H1 (cell line): ENCODE measurements around the gene FNDC1. TPM values are rescaled to one million over a fixed set of nuclear protein-coding genes. Genes with fewer than 3 reads are reported as not detected.

Experiments
- CTCF ChIA-PET: fragments of 300-600 bp; sonication (Branson Sonifier 250); formaldehyde crosslinking; loops from one replicate; lab custom pipeline; 2021; ENCODE audit not compliant: partially characterized antibody; lab: Charles Lee
- POLR2A ChIA-PET: fragments of 300-600 bp; sonication (Branson Sonifier 250); formaldehyde crosslinking; loops from one replicate; lab custom pipeline; 2021; ENCODE audit warnings: inconsistent platforms; ENCODE audit not compliant: partially characterized antibody; lab: Charles Lee
- DNase-seq, 2 experiments: peaks; one replicate each; pipeline versions ENCODE4 v3.0.0 to v3.0.0-alpha.2; 2010 to 2022; ENCODE audit warnings: low spot score in 2 of 2, low read depth in 1 of 2, mixed read lengths in 1 of 2
- FAIRE-seq: peaks from 2 replicates; lab custom pipeline; 2011; peaks lifted over from hg19 to GRCh38; lab: Jason Lieb, UNC
- H2AFZ ChIP-seq: 2 replicates; pipeline ENCODE4 v1.8.1; 2012; ENCODE audit warnings: low read length, inconsistent platforms
- H2AK5ac ChIP-seq: 2 replicates; pipeline ENCODE4 v1.6.1; 2013; ENCODE audit warnings: low read depth, low read length
- H2BK120ac ChIP-seq: replicated peaks from 2 replicates; pipeline ENCODE3; 2013; ENCODE audit warnings: low read depth, low read length, inconsistent platforms
- H2BK12ac ChIP-seq: 2 replicates; pipeline ENCODE4 v1.6.1; 2013; ENCODE audit warnings: low read depth, low read length
- H2BK15ac ChIP-seq: 2 replicates; pipeline ENCODE4 v1.6.1; 2013; ENCODE audit warnings: low read length
- H2BK20ac ChIP-seq: 2 replicates; pipeline ENCODE4 v1.6.1; 2013; ENCODE audit warnings: low read length
- H2BK5ac ChIP-seq: 2 replicates; pipeline ENCODE4 v1.6.1; 2013; ENCODE audit warnings: low read depth, low read length
- H3K14ac ChIP-seq: 2 replicates; pipeline ENCODE4 v1.6.1; 2013; ENCODE audit warnings: inconsistent platforms; ENCODE audit not compliant: insufficient read length
- H3K18ac ChIP-seq: 2 replicates; pipeline ENCODE4 v1.6.1; 2013; ENCODE audit warnings: low read length; ENCODE audit errors: extremely low read depth
- H3K23ac ChIP-seq: 2 replicates; pipeline ENCODE4 v1.6.1; 2013; ENCODE audit warnings: inconsistent platforms; ENCODE audit not compliant: insufficient read length
- H3K23me2 ChIP-seq: 2 replicates; pipeline ENCODE4 v1.6.1; 2013; ENCODE audit warnings: low read depth, low read length
- H3K27ac ChIP-seq: 2 replicates; pipeline ENCODE4 v1.6.1; 2011; ENCODE audit warnings: low read depth, low read length, inconsistent platforms
- H3K27me3 ChIP-seq, 4 experiments: replicated peaks in 1 of 4; 1 replicate in 1 of 4; 2 replicates in 3 of 4; pipeline versions ENCODE4 v1.6.1 to v1.8.1; 2011 to 2013; ENCODE audit warnings: low read length in 3 of 4, mild to moderate bottlenecking in 3 of 4, inconsistent platforms in 2 of 4, mixed read lengths in 2 of 4, moderate library complexity in 1 of 4; ENCODE audit not compliant: control insufficient read depth in 3 of 4, insufficient read depth in 3 of 4; ENCODE audit errors: extremely low read depth in 1 of 4
- H3K36me3 ChIP-seq, 4 experiments: 2 replicates each; pipeline versions ENCODE4 v1.6.1 to v1.8.1; 2011 to 2013; ENCODE audit warnings: mild to moderate bottlenecking in 4 of 4, low read length in 3 of 4, moderate library complexity in 2 of 4, control low read depth in 1 of 4, inconsistent platforms in 1 of 4; ENCODE audit not compliant: insufficient read depth in 4 of 4, control insufficient read depth in 2 of 4
- H3K4ac ChIP-seq: replicated peaks from 2 replicates; pipeline ENCODE3; 2013; ENCODE audit warnings: low read length, low read depth, mixed read lengths, inconsistent platforms; ENCODE audit not compliant: insufficient read length
- H3K4me1 ChIP-seq, 4 experiments: replicated peaks in 1 of 4; 1 replicate in 1 of 4; 2 replicates in 3 of 4; pipeline versions ENCODE4 v1.6.1 to v1.8.1; 2011 to 2013; ENCODE audit warnings: low read length in 3 of 4, inconsistent platforms in 2 of 4, mixed read lengths in 1 of 4; ENCODE audit not compliant: insufficient read depth in 4 of 4, control insufficient read depth in 3 of 4
- H3K4me2 ChIP-seq, 2 experiments: 2 replicates each; pipeline versions ENCODE4 v1.6.1 to v1.8.1; 2011 to 2013; ENCODE audit warnings: low read depth in 2 of 2, low read length in 2 of 2, control low read depth in 1 of 2, inconsistent platforms in 1 of 2, mild to moderate bottlenecking in 1 of 2; ENCODE audit not compliant: insufficient read depth in 1 of 2
- H3K4me3 ChIP-seq, 4 experiments: fragments of 200-600, 300-600 bp in 1 of 4; sonication (generic), shearing (Covaris generic), sonication (Bioruptor Twin) in 1 of 4; 2 replicates each; pipeline versions ENCODE4 v1.5.1 to v1.8.1; 2011 to 2016; ENCODE audit warnings: low read length in 4 of 4, low read depth in 3 of 4, control low read depth in 2 of 4, inconsistent platforms in 2 of 4, mild to moderate bottlenecking in 2 of 4, mixed read lengths in 1 of 4, moderate library complexity in 1 of 4; ENCODE audit not compliant: insufficient read depth in 2 of 4; ENCODE audit errors: extremely low read depth in 1 of 4
- H3K56ac ChIP-seq: replicated peaks from 2 replicates; pipeline ENCODE3; 2013; ENCODE audit warnings: low read depth, mild to moderate bottlenecking, mixed read lengths, low read length, inconsistent platforms; ENCODE audit not compliant: insufficient read length
- H3K79me1 ChIP-seq: 2 replicates; pipeline ENCODE4 v1.6.1; 2013; ENCODE audit warnings: low read depth, low read length, control low read depth
- H3K79me2 ChIP-seq, 2 experiments: 2 replicates each; pipeline versions ENCODE4 v1.6.1 to v1.8.1; 2012 to 2013; ENCODE audit warnings: low read length in 2 of 2, mild to moderate bottlenecking in 2 of 2, inconsistent platforms in 1 of 2; ENCODE audit not compliant: insufficient read depth in 2 of 2, control insufficient read depth in 1 of 2
- H3K9ac ChIP-seq, 4 experiments: replicated peaks in 1 of 4; 1 replicate in 1 of 4; 2 replicates in 3 of 4; pipeline versions ENCODE4 v1.6.1 to v1.8.1; 2011 to 2013; ENCODE audit warnings: low read depth in 3 of 4, low read length in 3 of 4, control low read depth in 2 of 4, mild to moderate bottlenecking in 2 of 4, moderate library complexity in 2 of 4, inconsistent platforms in 1 of 4; ENCODE audit errors: extremely low read depth in 1 of 4
- H3K9me3 ChIP-seq, 2 experiments: 2 replicates each; pipeline versions ENCODE4 v1.6.1 to v1.8.1; 2012 to 2013; ENCODE audit warnings: mild to moderate bottlenecking in 2 of 2, moderate library complexity in 2 of 2, control low read depth in 1 of 2, inconsistent platforms in 1 of 2, low read depth in 1 of 2, low read length in 1 of 2, mixed read lengths in 1 of 2; ENCODE audit not compliant: insufficient read depth in 2 of 2
- H4K20me1 ChIP-seq, 2 experiments: replicated peaks in 1 of 2; 2 replicates each; pipeline versions ENCODE3 to v1.8.1; 2011 to 2013; ENCODE audit warnings: inconsistent platforms in 2 of 2, low read length in 2 of 2, mild to moderate bottlenecking in 1 of 2; ENCODE audit not compliant: insufficient read depth in 2 of 2, control insufficient read depth in 1 of 2
- H4K5ac ChIP-seq: 2 replicates; pipeline ENCODE4 v1.6.1; 2013; ENCODE audit warnings: low read length, low read depth, mixed read lengths, inconsistent platforms; ENCODE audit not compliant: insufficient read length
- H4K8ac ChIP-seq: 2 replicates; pipeline ENCODE4 v1.8.0; 2013; ENCODE audit warnings: mild to moderate bottlenecking, moderate library complexity, low read length, inconsistent platforms; ENCODE audit not compliant: insufficient read depth; ENCODE audit errors: extremely low read depth
- H4K91ac ChIP-seq: replicated peaks from 2 replicates; pipeline ENCODE3; 2013; ENCODE audit warnings: low read length, mixed read lengths, inconsistent platforms; ENCODE audit not compliant: insufficient read length
- BCL11A ChIP-seq, 2 experiments: IDR thresholded peaks; one replicate each; pipeline ENCODE4 v1.6.1; 2011; ENCODE audit warnings: low read depth in 2 of 2, low read length in 2 of 2, mild to moderate bottlenecking in 2 of 2
- BRCA1 ChIP-seq: IDR thresholded peaks from 2 replicates; pipeline ENCODE4 v1.6.1; 2012; ENCODE audit warnings: low read depth, low read length, improper control_type of control experiment
- CEBPB ChIP-seq: IDR thresholded peaks from 2 replicates; pipeline ENCODE4 v1.6.1; 2012; ENCODE audit warnings: low read depth, low read length
- EP300 ChIP-seq, 2 experiments: IDR thresholded peaks; 1 replicate in 1 of 2; 2 replicates in 1 of 2; pipeline ENCODE4 v1.6.1; 2011 to 2012; ENCODE audit warnings: low read depth in 2 of 2, low read length in 2 of 2, mild to moderate bottlenecking in 2 of 2, borderline replicate concordance in 1 of 2, inconsistent platforms in 1 of 2, moderate library complexity in 1 of 2
- KDM4A ChIP-seq: IDR thresholded peaks from one replicate; pipeline ENCODE4 v1.7.1; 2012; ENCODE audit warnings: low read depth, mild to moderate bottlenecking, moderate library complexity, low read length, inconsistent platforms; ENCODE audit not compliant: severe bottlenecking
- POLR2AphosphoS5 ChIP-seq: IDR thresholded peaks from 2 replicates; pipeline ENCODE4 v1.6.1; 2011; ENCODE audit warnings: low read depth, low read length
- SP4 ChIP-seq: IDR thresholded peaks from 2 replicates; pipeline ENCODE4 v1.6.1; 2012; ENCODE audit warnings: low read length, inconsistent platforms
- TCF12 ChIP-seq: IDR thresholded peaks from 2 replicates; pipeline ENCODE4 v1.6.1; 2011; ENCODE audit warnings: low read depth, mild to moderate bottlenecking, low read length
- TEAD4 ChIP-seq: IDR thresholded peaks from 2 replicates; pipeline ENCODE4 v1.6.1; 2012; ENCODE audit warnings: low read depth, low read length, inconsistent platforms, mixed read lengths
- USF2 ChIP-seq: IDR thresholded peaks from 2 replicates; pipeline ENCODE4 v1.6.1; 2011; ENCODE audit warnings: low read length, improper control_type of control experiment
- WGBS, 2 experiments: shearing (Covaris generic) in 1 of 2; methylation state at CpG; one replicate each; pipeline versions ENCODE4 v1.1.6 to v1.1.7; 2013 to 2015; ENCODE audit warnings: low lambda C conversion rate in 2 of 2, mixed read lengths in 2 of 2, inconsistent platforms in 1 of 2, low coverage in 1 of 2, missing lambda C conversion rate in 1 of 2; ENCODE audit not compliant: insufficient replicate concordance in 2 of 2, insufficient coverage in 1 of 2, insufficient read length in 1 of 2; ENCODE audit errors: extremely low coverage in 1 of 2, missing lambda C conversion rate in 1 of 2; 5-methylcytosine and 5-hydroxymethylcytosine counted together
- polyA plus RNA-seq, 7 experiments: library from polyadenylated mRNA; depleted of rRNA in 3 of 7; stranded (reverse) in 5 of 7; unstranded in 2 of 7; fragments of >200 nt in 5 of 7; fragments of 200-250 nt in 2 of 7; gene quantifications; 1 replicate in 5 of 7; 2 replicates in 1 of 7; 4 replicates in 1 of 7; pipeline versions ENCODE4 v1.2.1 to v1.2.3, GENCODE V29; 2011 to 2013; ENCODE audit warnings: missing spikeins in 2 of 7, mixed read lengths in 2 of 7
- total RNA-seq: library from RNA; stranded (reverse); fragmentation: NEBNext Ultra II Directional; extraction: Animal tissue kit (Norgen Biotek cat#: 25700); gene quantifications from 2 replicates; pipeline ENCODE4 v1.2.1, GENCODE V29; 2021
- TF ChIP-seq, protein P1 (sequence below): IDR thresholded peaks from 2 replicates; pipeline ENCODE4 v1.6.1; 2011; ENCODE audit warnings: low read depth, mild to moderate bottlenecking, low read length; ENCODE audit not compliant: insufficient read depth

FNDC1 gene
- total and polyA plus RNA-seq, 2 of the 8 experiments (the other 6 are each of a cell fraction or from before 2014, with no cell fraction given) = 0.06 to 0.30 TPM

- Histone ChIP-seq H3K9ac (no peak overlapping the region), H3K79me2 (no peaks in the 10 kb centered on the region), H3K36me3 (no peaks in the 10 kb centered on the region), H2BK20ac (no peak overlapping the region), H3K9me3 (peaks cover 0 to 4% of the 10 kb centered on the region in 2 experiments; a peak in 1 of 4 replicates), H2BK12ac (no peak overlapping the region), H3K23me2 (no peaks in the 10 kb centered on the region), H4K91ac (no peak overlapping the region), H2AFZ (no peak overlapping the region), H3K14ac (no peak overlapping the region), H4K5ac (no peak overlapping the region), H3K4me2 (no peak overlapping the region), H2BK120ac (no peak overlapping the region), H3K4me3 (no peak overlapping the region), H4K8ac (no peak overlapping the region), H3K27me3 (no peaks in the 10 kb centered on the region; a peak in 1 of 7 replicates), H3K4me1 (no peaks in the 10 kb centered on the region), H3K27ac (no peak overlapping the region), H3K18ac (no peak overlapping the region), H2AK5ac (no peak overlapping the region), H4K20me1 (no peaks in the 10 kb centered on the region), H3K4ac (no peak overlapping the region), H3K79me1 (no peaks in the 10 kb centered on the region), H2BK15ac (no peak overlapping the region), H3K56ac (no peak overlapping the region), H2BK5ac (no peak overlapping the region), H3K23ac (no peak overlapping the region)
- 71% methylated on average over 2 of the region's 2 CpGs; no CpG with 5 or more reads in 1 of the 2 experiments for WGBS, 2 experiments
- FAIRE-seq = no peak
- no peak for DNase-seq
- ChIA-PET POLR2A (interaction anchor here (1.1 to 1.7 kb wide), 2 partner anchors 8 to 13 kb away, joined by 3 to 5 read pairs; partner anchors contain the start of gene FNDC1), CTCF (interaction anchor here (1.6 kb wide), 1 partner anchor 13 kb away, joined by 5 read pairs; the partner anchor contains the start of gene FNDC1)
- TF ChIP-seq EP300 (IDR thresholded peaks at IDR 0.05; ENCODE audit: borderline replicate concordance in 1 of 2, low read depth in 2 of 2, low read length in 2 of 2) (no peak), USF2 (no peak), POLR2AphosphoS5 (no peak), BCL11A (IDR thresholded peaks at IDR 0.05; ENCODE audit: low read depth in 2 of 2, low read length in 2 of 2) (no peak), KDM4A (no peak), CEBPB (no peak), TEAD4 (no peak), BRCA1 (no peak), SP4 (no peak), TCF12 (no peak)
- TF ChIP-seq, protein P1, sequence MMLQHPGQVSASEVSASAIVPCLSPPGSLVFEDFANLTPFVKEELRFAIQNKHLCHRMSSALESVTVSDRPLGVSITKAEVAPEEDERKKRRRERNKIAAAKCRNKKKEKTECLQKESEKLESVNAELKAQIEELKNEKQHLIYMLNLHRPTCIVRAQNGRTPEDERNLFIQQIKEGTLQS = no peak
These were observed 13.5 kb upstream of the FNDC1 start for GRCh38 chr6:159155679-159156078.
